Vagina (tissue), 2 donors: Measurements from ENCODE around the gene MAML3. TPM values are rescaled to one million over a fixed set of nuclear protein-coding genes. Genes with fewer than 3 reads are reported as not detected.
A peak's percentile ranks its signal among the peaks of the same experiment; 100 is the strongest.

Experiments used
- DNase-seq, 2 donors: peaks; one replicate each; pipeline ENCODE4 v3.0.0-alpha.2; 2017; ENCODE audit errors: extremely low spot score in 2 of 2
- H3K27ac ChIP-seq: fragments of 200-600 bp; sonication (generic); one replicate; pipeline ENCODE4 v1.5.1; 2019
- H3K27me3 ChIP-seq: fragments of 200-600 bp; sonication (generic); one replicate; pipeline ENCODE4 v1.5.1; 2019
- H3K36me3 ChIP-seq, 2 donors: fragments of 200-600 bp; sonication (generic); one replicate each; pipeline ENCODE4 v1.5.1; 2017 to 2019
- H3K4me1 ChIP-seq: fragments of 200-600 bp; sonication (generic); one replicate; pipeline ENCODE4 v1.5.1; 2019
- H3K4me3 ChIP-seq, 2 donors: fragments of 200-600 bp; sonication (generic); 1 replicate in 1 of 2; 2 replicates in 1 of 2; pipeline ENCODE4 v1.5.1; 2016 to 2019
- H3K9me3 ChIP-seq: fragments of 200-600 bp; sonication (generic); one replicate; pipeline ENCODE4 v1.5.1; 2019
- CTCF ChIP-seq, 3 experiments: fragments of 450-650 bp in 2 of 3; fragments of 200-600 bp in 1 of 3; sonication (generic) in 1 of 3; IDR thresholded peaks; one replicate each; pipeline ENCODE4 v1.5.1; 2017 to 2019; ENCODE audit warnings: antibody characterized with exemption in 3 of 3, mild to moderate bottlenecking in 2 of 3, moderate library complexity in 2 of 3
- POLR2A ChIP-seq, 2 donors: fragments of 450-650 bp; IDR thresholded peaks; one replicate each; pipeline ENCODE4 v1.6.1; 2017; ENCODE audit warnings: antibody characterized with exemption in 2 of 2, mild to moderate bottlenecking in 2 of 2, moderate library complexity in 2 of 2
- POLR2AphosphoS5 ChIP-seq, 2 donors: sonication (generic); formaldehyde crosslinking; IDR thresholded peaks; one replicate each; pipeline ENCODE4 v1.9.0; 2017; ENCODE audit warnings: antibody characterized with exemption in 2 of 2, mild to moderate bottlenecking in 2 of 2, low read depth in 1 of 2; ENCODE audit not compliant: insufficient read depth in 1 of 2
- intact Hi-C: fragments of 100-400 bp; cut with DNase I; formaldehyde crosslinking; loops from one replicate; pipeline ENCODE4 v1.15.1; 2023
- total RNA-seq: library from RNA; depleted of rRNA; stranded (reverse); fragments of >200 nt; gene quantifications from one replicate; pipeline ENCODE4 v1.2.3, GENCODE V29; 2016

MAML3 gene
- total RNA-seq, 1 donor from 2014 or later: 16.2 TPM

DNA sequence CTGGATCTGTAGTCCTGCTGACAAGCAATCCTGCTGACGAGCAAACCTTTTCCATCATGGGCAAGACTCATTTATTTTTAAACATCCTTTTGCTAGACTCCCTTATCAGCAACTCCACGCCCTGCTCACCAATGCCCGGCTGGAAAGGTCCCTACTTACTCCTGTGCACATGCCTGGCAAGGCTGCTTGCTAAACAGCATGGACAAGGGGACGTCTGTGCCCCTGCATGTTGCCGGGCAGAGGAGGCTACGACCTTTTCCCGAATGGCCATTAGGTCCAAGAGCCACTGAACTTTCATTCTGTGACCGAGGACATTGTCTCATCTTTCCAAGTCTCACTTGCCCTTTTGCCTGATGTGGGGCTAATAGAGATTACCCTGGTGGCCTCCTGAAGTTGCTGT, 389.8 kb downstream of the MAML3 start:
- H3K9me3 ChIP-seq: no peaks in the 10 kb centered on the region
- no peak for DNase-seq
- TF ChIP-seq POLR2A (IDR thresholded peaks at IDR 0.05): no peak
- TF ChIP-seq CTCF (IDR thresholded peaks at IDR 0.05): no peak
- no peak for TF ChIP-seq POLR2AphosphoS5 (IDR thresholded peaks at IDR 0.05; ENCODE audit: insufficient read depth in 1 of 2, low read depth in 1 of 2)
- H3K27me3 ChIP-seq: no peaks in the 10 kb centered on the region
- no peak overlapping the region for H3K4me3 ChIP-seq
- intact Hi-C loops: no loop called here
- H3K4me1 ChIP-seq: peaks cover 11% of the 10 kb centered on the region
- peak overlapping the region; percentile 57 for H3K27ac ChIP-seq
- no peaks in the 10 kb centered on the region for H3K36me3 ChIP-seq

DNA sequence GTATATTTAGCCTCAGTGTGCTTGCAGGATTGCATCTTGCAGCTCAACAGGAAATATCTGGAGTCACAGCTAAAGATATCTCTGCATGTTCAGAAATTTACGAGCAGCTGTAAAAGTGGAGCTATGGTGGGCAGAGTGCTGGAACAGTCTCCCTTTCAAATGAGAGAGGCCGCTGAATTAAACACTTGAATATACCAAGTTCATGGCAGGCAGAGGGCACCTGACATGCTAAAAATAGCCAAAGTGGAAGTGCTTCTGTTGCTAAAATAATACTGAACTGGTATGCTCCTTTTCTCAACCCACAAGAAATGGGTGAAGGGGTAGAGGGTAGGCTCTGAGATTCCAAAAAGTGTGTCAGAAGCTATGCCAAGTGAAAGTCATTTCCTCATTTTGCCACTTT, 390.3 kb downstream of the MAML3 start:
- intact Hi-C loops: no loop called here
- no peak for TF ChIP-seq CTCF (IDR thresholded peaks at IDR 0.05)
- TF ChIP-seq POLR2A (IDR thresholded peaks at IDR 0.05): no peak
- TF ChIP-seq POLR2AphosphoS5 (IDR thresholded peaks at IDR 0.05; ENCODE audit: insufficient read depth in 1 of 2, low read depth in 1 of 2): no peak
- Histone ChIP-seq H3K36me3 (no peaks in the 10 kb centered on the region), H3K4me3 (peak overlapping the region; percentile 4 to 16), H3K27me3 (no peaks in the 10 kb centered on the region), H3K9me3 (no peaks in the 10 kb centered on the region), H3K4me1 (peaks cover 11% of the 10 kb centered on the region), H3K27ac (peak overlapping the region; percentile 57)
- DNase-seq: no peak

GRCh38 chr4:139763205-139763604, 390.8 kb downstream of the MAML3 start:
- Histone ChIP-seq H3K27me3 (no peaks in the 10 kb centered on the region), H3K9me3 (no peaks in the 10 kb centered on the region), H3K4me3 (peak overlapping the region; percentile 4 to 16), H3K27ac (peak overlapping the region; percentile 57), H3K4me1 (peaks cover 11% of the 10 kb centered on the region), H3K36me3 (no peaks in the 10 kb centered on the region)
- no peak for DNase-seq
- intact Hi-C loops: no loop called here
- no peak for TF ChIP-seq POLR2A (IDR thresholded peaks at IDR 0.05)
- no peak for TF ChIP-seq CTCF (IDR thresholded peaks at IDR 0.05)
- TF ChIP-seq POLR2AphosphoS5 (IDR thresholded peaks at IDR 0.05; ENCODE audit: insufficient read depth in 1 of 2, low read depth in 1 of 2): no peak

GRCh38 chr4:139762720-139763119, 391.3 kb downstream of the MAML3 start:
- Histone ChIP-seq H3K4me3 (peak overlapping the region in 1 of 2 donors; percentile 4), H3K4me1 (peaks cover 11% of the 10 kb centered on the region), H3K9me3 (no peaks in the 10 kb centered on the region), H3K27ac (peak overlapping the region; percentile 57), H3K27me3 (no peaks in the 10 kb centered on the region), H3K36me3 (no peaks in the 10 kb centered on the region)
- no peak for DNase-seq
- intact Hi-C loops: no loop called here
- peak in 1 of 2 donors; percentile 12 for TF ChIP-seq POLR2AphosphoS5 (IDR thresholded peaks at IDR 0.05; ENCODE audit: insufficient read depth in 1 of 2, low read depth in 1 of 2)
- TF ChIP-seq CTCF (IDR thresholded peaks at IDR 0.05): no peak

GRCh38 chr4:139761461-139761860, 392.5 kb downstream of the MAML3 start:
- TF ChIP-seq CTCF (IDR thresholded peaks at IDR 0.05): no peak
- no peak for TF ChIP-seq POLR2A (IDR thresholded peaks at IDR 0.05)
- TF ChIP-seq POLR2AphosphoS5 (IDR thresholded peaks at IDR 0.05; ENCODE audit: insufficient read depth in 1 of 2, low read depth in 1 of 2): no peak
- Histone ChIP-seq H3K4me3 (no peak overlapping the region), H3K27me3 (no peaks in the 10 kb centered on the region), H3K9me3 (no peaks in the 10 kb centered on the region), H3K36me3 (no peaks in the 10 kb centered on the region), H3K27ac (no peak overlapping the region), H3K4me1 (peaks cover 11% of the 10 kb centered on the region)
- intact Hi-C loops: no loop called here
- DNase-seq: no peak
